SK-N-SH treated with all-trans-retinoic acid at 6 μM for 48 hours (cell line): ENCODE measurements around the gene AMOTL1.

ENCODE experiments used
- CSRNP3 ChIP-seq: fragments of 250-450 bp; sonication (Bioruptor Pico); IDR thresholded peaks from 2 replicates; pipeline ENCODE4 v1.5.1; 2021; ENCODE audit warnings: mild to moderate bottlenecking, moderate library complexity
- GLIS3 ChIP-seq: fragments of 250-450 bp; sonication (Bioruptor Pico); IDR thresholded peaks from 2 replicates; pipeline ENCODE4 v1.5.0; 2020; ENCODE audit warnings: mild to moderate bottlenecking, moderate library complexity
- PATZ1 ChIP-seq: fragments of 250-450 bp; sonication (Bioruptor Pico); IDR thresholded peaks from 2 replicates; pipeline ENCODE4 v1.8.0; 2020; ENCODE audit warnings: mild to moderate bottlenecking, moderate library complexity, borderline replicate concordance
- PPARA ChIP-seq: fragments of 250-450 bp; sonication (Bioruptor Pico); IDR thresholded peaks from 2 replicates; pipeline ENCODE4 v1.5.0; 2020; ENCODE audit warnings: mild to moderate bottlenecking, borderline replicate concordance
- RARB ChIP-seq: fragments of 250-450 bp; sonication (Bioruptor Pico); IDR thresholded peaks from 2 replicates; pipeline ENCODE4 v1.8.0; 2021; ENCODE audit warnings: mild to moderate bottlenecking, moderate library complexity
- TOX ChIP-seq: fragments of 250-450 bp; sonication (Bioruptor Pico); IDR thresholded peaks from 2 replicates; pipeline ENCODE4 v1.8.0; 2021; ENCODE audit warnings: mild to moderate bottlenecking, moderate library complexity, borderline replicate concordance
- ZFP30 ChIP-seq: fragments of 450-650 bp; formaldehyde crosslinking; IDR thresholded peaks from 2 replicates; pipeline ENCODE4 v1.5.0; 2022; ENCODE audit warnings: mild to moderate bottlenecking, moderate library complexity
- ZNF565 ChIP-seq: fragments of 450-650 bp; formaldehyde crosslinking; conservative IDR thresholded peaks from 2 replicates; pipeline ENCODE4 v1.5.0; 2020; ENCODE audit warnings: low read depth, mild to moderate bottlenecking, moderate library complexity
- ZNF70 ChIP-seq: fragments of 450-650 bp; formaldehyde crosslinking; IDR thresholded peaks from 2 replicates; pipeline ENCODE4 v1.5.0; 2020; ENCODE audit warnings: mild to moderate bottlenecking, moderate library complexity
- TF ChIP-seq, protein P1 (sequence below): fragments of 250-450 bp; sonication (Bioruptor Pico); IDR thresholded peaks from 2 replicates; pipeline ENCODE4 v1.5.1; 2020; ENCODE audit warnings: low read depth, mild to moderate bottlenecking, moderate library complexity

GRCh38 chr11:94826415-94826814 is 58.3 kb downstream of the AMOTL1 start:
- TF ChIP-seq ZNF565 (CRISPR knock-in tag) (no peak), TOX (no peak), RARB (CRISPR knock-in tag) (no peak), ZFP30 (CRISPR knock-in tag) (no peak), PATZ1 (CRISPR knock-in tag) (no peak), GLIS3 (CRISPR knock-in tag) (no peak), CSRNP3 (CRISPR knock-in tag) (no peak), PPARA (CRISPR knock-in tag) (no peak), ZNF70 (CRISPR knock-in tag) (no peak)
- TF ChIP-seq, protein P1, sequence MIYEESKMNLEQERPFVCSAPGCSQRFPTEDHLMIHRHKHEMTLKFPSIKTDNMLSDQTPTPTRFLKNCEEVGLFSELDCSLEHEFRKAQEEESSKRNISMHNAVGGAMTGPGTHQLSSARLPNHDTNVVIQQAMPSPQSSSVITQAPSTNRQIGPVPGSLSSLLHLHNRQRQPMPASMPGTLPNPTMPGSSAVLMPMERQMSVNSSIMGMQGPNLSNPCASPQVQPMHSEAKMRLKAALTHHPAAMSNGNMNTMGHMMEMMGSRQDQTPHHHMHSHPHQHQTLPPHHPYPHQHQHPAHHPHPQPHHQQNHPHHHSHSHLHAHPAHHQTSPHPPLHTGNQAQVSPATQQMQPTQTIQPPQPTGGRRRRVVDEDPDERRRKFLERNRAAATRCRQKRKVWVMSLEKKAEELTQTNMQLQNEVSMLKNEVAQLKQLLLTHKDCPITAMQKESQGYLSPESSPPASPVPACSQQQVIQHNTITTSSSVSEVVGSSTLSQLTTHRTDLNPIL (CRISPR knock-in tag), result no peak
